Dermis lymphatic vessel endothelial cell (primary cell): ENCODE results near the gene PHIP. TPM values are rescaled to one million over a fixed set of nuclear protein-coding genes. Genes with fewer than 3 reads are reported as not detected.

Experiments
- total RNA-seq: library from RNA; depleted of rRNA; stranded (reverse); fragments of >200 nt; gene quantifications from 2 replicates; pipeline ENCODE4 v1.2.1, GENCODE V29; 2014

PHIP gene
- total RNA-seq, result 18.0 and 27.2 TPM in 2 replicates

GRCh38 chr6:79078075-79078969, at the start of gene PHIP:
PHIP (minus strand) TSS chr6:79078254; CDS start chr6:79078068, 186 bp downstream.

Other genes with a start within 250 kb of the PHIP start
- gene IRAK1BP1, start 210.7 kb downstream of the PHIP start, total RNA-seq, result 2.1 and 3.2 TPM in 2 replicates
- 62.1 and 76.6 TPM in 2 replicates for gene HMGN3, start 156.4 kb upstream of the PHIP start, total RNA-seq